Endothelial cell of umbilical vein (primary cell): ENCODE data around the gene C2orf76.

Experiments used
- JUN ChIP-seq: IDR thresholded peaks from 2 replicates; pipeline ENCODE4 v1.6.1; 2011; ENCODE audit warnings: borderline replicate concordance, low read depth; ENCODE audit not compliant: insufficient read length, insufficient read depth
- POLR2A ChIP-seq: IDR thresholded peaks from 2 replicates; pipeline ENCODE4 v1.6.1; 2012; ENCODE audit warnings: low read depth, mild to moderate bottlenecking, control low read depth, low read length
- POLR2AphosphoS5 ChIP-seq: IDR thresholded peaks from 2 replicates; pipeline ENCODE4 v1.6.1; 2012; ENCODE audit warnings: low read depth, mild to moderate bottlenecking, control low read depth, low read length, moderate library complexity; ENCODE audit not compliant: insufficient read depth
- TF ChIP-seq, protein P1 (sequence below), 2 donors: IDR thresholded peaks; 1 replicate in 1 of 2; 2 replicates in 1 of 2; pipeline ENCODE4 v1.5.1; 2011; ENCODE audit warnings: low read length in 2 of 2, mild to moderate bottlenecking in 2 of 2, moderate library complexity in 2 of 2, control low read depth in 1 of 2, inconsistent platforms in 1 of 2, low read depth in 1 of 2; ENCODE audit not compliant: insufficient read depth in 1 of 2; ENCODE audit errors: extremely low read depth in 1 of 2
- TF ChIP-seq, protein P2 (sequence below): IDR thresholded peaks from 2 replicates; pipeline ENCODE4 v1.6.1; 2011; ENCODE audit not compliant: insufficient read depth, insufficient read length

DNA sequence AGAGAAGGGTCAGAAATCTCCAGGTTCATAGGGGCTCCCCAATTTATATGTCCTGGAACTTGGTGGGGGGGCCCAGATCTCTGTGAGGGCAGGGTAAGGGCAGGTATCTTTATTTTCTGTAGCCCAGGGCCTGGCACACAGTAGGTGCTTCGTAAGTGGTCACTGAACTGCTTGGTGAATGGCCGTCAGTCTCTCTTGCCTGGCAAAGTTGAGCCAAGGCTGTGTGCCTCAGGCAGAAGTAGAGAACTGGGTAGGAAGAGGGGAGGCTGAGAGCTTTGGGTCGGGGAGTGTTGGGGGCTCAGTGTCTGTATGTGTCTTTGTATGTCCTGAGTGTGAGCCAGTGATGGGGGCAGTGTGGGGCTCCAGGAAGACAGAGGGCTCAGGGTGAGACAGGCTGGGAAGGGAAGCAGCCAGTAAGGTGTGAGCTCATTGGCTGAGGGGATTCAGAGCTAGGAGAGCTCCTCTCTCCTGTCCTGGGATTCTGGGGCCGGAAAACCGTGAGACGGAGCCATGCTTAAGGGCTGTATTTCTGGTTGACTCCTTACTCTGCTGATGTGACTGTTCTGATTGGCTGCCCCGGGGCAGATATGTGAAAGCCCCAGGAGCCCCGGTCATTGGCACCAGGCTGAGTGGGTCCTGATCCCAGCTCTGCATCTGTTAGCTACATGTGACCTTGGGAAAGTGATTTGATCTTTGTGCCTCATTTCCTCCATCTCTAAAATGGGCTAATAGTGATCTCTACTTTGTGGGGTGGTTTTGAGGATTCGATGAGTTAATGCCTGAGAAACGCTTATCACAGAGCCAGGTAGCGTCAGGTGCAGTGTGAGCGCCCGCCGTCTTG, 112.7 kb downstream of the C2orf76 start:
- TF ChIP-seq, protein P1, sequence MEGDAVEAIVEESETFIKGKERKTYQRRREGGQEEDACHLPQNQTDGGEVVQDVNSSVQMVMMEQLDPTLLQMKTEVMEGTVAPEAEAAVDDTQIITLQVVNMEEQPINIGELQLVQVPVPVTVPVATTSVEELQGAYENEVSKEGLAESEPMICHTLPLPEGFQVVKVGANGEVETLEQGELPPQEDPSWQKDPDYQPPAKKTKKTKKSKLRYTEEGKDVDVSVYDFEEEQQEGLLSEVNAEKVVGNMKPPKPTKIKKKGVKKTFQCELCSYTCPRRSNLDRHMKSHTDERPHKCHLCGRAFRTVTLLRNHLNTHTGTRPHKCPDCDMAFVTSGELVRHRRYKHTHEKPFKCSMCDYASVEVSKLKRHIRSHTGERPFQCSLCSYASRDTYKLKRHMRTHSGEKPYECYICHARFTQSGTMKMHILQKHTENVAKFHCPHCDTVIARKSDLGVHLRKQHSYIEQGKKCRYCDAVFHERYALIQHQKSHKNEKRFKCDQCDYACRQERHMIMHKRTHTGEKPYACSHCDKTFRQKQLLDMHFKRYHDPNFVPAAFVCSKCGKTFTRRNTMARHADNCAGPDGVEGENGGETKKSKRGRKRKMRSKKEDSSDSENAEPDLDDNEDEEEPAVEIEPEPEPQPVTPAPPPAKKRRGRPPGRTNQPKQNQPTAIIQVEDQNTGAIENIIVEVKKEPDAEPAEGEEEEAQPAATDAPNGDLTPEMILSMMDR (IDR thresholded peaks at IDR 0.05; ENCODE audit: extremely low read depth in 1 of 2, insufficient read depth in 1 of 2, low read depth in 1 of 2, low read length in 2 of 2) = no peak
- TF ChIP-seq POLR2A (no peak), JUN (no peak), POLR2AphosphoS5 (no peak)
- TF ChIP-seq, protein P2, sequence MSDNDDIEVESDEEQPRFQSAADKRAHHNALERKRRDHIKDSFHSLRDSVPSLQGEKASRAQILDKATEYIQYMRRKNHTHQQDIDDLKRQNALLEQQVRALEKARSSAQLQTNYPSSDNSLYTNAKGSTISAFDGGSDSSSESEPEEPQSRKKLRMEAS = no peak
